GM21381 (cell line): ENCODE measurements around the gene PTH1R.

Experiments used
- ATAC-seq: cut with Tn5 transposase; IDR thresholded peaks from one replicate; pipeline ENCODE4 v1.9.1; 2021; ENCODE audit warnings: mild to moderate bottlenecking, moderate library complexity; ENCODE audit not compliant: unreplicated experiment

PTH1R gene

GRCh38 chr3:46849686-46850467 is 27.6 kb upstream of the PTH1R start:
- no peak for ATAC-seq

- no peak for ATAC-seq
Measured at GRCh38 chr3:46850468-46850779, 27.1 kb upstream of the PTH1R start.

GRCh38 chr3:46851364-46852333 is 25.9 kb upstream of the PTH1R start:
- ATAC-seq, result no peak

GRCh38 chr3:46852334-46852720 is 25.2 kb upstream of the PTH1R start:
- ATAC-seq, result no peak

GRCh38 chr3:46852839-46853355 is 24.6 kb upstream of the PTH1R start:
- ATAC-seq, result no peak

GRCh38 chr3:46853441-46854415 is 23.8 kb upstream of the PTH1R start:
- ATAC-seq, result no peak

- ATAC-seq, result no peak
Measured at GRCh38 chr3:46854555-46854991, 22.9 kb upstream of the PTH1R start.

GRCh38 chr3:46856576-46857471 is 20.7 kb upstream of the PTH1R start:
- no peak for ATAC-seq

GRCh38 chr3:46857485-46858341 is 19.8 kb upstream of the PTH1R start:
- ATAC-seq, result no peak

- no peak for ATAC-seq
Measured at GRCh38 chr3:46858456-46858855, 19.1 kb upstream of the PTH1R start.

GRCh38 chr3:46859001-46859710 is 18.4 kb upstream of the PTH1R start:
- ATAC-seq, result no peak

- no peak for ATAC-seq
Measured at GRCh38 chr3:46860017-46860809, 17.3 kb upstream of the PTH1R start.

- no peak for ATAC-seq
Measured at GRCh38 chr3:46860810-46861604, 16.5 kb upstream of the PTH1R start.

GRCh38 chr3:46861605-46862368 is 15.7 kb upstream of the PTH1R start:
- ATAC-seq, result no peak

- no peak for ATAC-seq
Measured at GRCh38 chr3:46862369-46863025, 15.0 kb upstream of the PTH1R start.
